HepG2 (cell line): ENCODE results near the gene IGLON5. TPM values are rescaled to one million over a fixed set of nuclear protein-coding genes. Genes with fewer than 3 reads are reported as not detected.

ENCODE experiments used
- CHCHD3 ChIP-seq: sonication (generic); formaldehyde crosslinking; IDR thresholded peaks from 2 replicates; pipeline ENCODE4 v1.8.0; 2022; ENCODE audit warnings: mild to moderate bottlenecking, missing genetic modification reagents, moderate library complexity
- FOXA3 ChIP-seq: IDR thresholded peaks from 2 replicates; pipeline ENCODE4 v1.6.1; 2016; ENCODE audit warnings: missing genetic modification reagents, missing compliant biosample characterization
- FOXK2 ChIP-seq: fragments of 450-650 bp; IDR thresholded peaks from 2 replicates; pipeline ENCODE4 v1.6.1; 2016
- HCFC1 ChIP-seq: fragments of 150-350 bp; IDR thresholded peaks from 2 replicates; pipeline ENCODE4 v1.6.1; 2014; ENCODE audit warnings: low read depth, low read length
- HES4 ChIP-seq: sonication (generic); formaldehyde crosslinking; IDR thresholded peaks from 2 replicates; pipeline ENCODE4 v1.9.0; 2021; ENCODE audit warnings: mild to moderate bottlenecking, missing genetic modification reagents, borderline replicate concordance
- KLF11 ChIP-seq: IDR thresholded peaks from 2 replicates; pipeline ENCODE4 v1.6.1; 2016; ENCODE audit warnings: missing compliant biosample characterization
- MYNN ChIP-seq: sonication (generic); formaldehyde crosslinking; IDR thresholded peaks from 2 replicates; pipeline ENCODE4 v1.4.0; 2020; ENCODE audit warnings: mild to moderate bottlenecking, low read depth, missing genetic modification reagents
- NFATC3 ChIP-seq: sonication (generic); formaldehyde crosslinking; IDR thresholded peaks from 2 replicates; pipeline ENCODE4 v1.5.1; 2020; ENCODE audit warnings: mild to moderate bottlenecking, missing genetic modification reagents
- NFE2L2 ChIP-seq: fragments of 150-350 bp; IDR thresholded peaks from 2 replicates; pipeline ENCODE4 v1.6.1; 2014; ENCODE audit warnings: low read length
- NPAS2 ChIP-seq: sonication (generic); formaldehyde crosslinking; IDR thresholded peaks from 2 replicates; pipeline ENCODE4 v1.8.0; 2022; ENCODE audit warnings: mild to moderate bottlenecking, missing genetic modification reagents, borderline replicate concordance
- PBX2 ChIP-seq: IDR thresholded peaks from 2 replicates; pipeline ENCODE4 v1.6.1; 2016; ENCODE audit warnings: control low read depth
- PLRG1 ChIP-seq: fragments of 450-650 bp; conservative IDR thresholded peaks from 2 replicates; pipeline ENCODE4 v1.6.1; 2016
- POLR2G ChIP-seq: fragments of 200-400 bp; formaldehyde crosslinking; IDR thresholded peaks from 2 replicates; pipeline ENCODE4 v1.6.1; 2018; ENCODE audit warnings: mild to moderate bottlenecking, low read depth, low read length, moderate library complexity
- RBM22 ChIP-seq: fragments of 200-400 bp; formaldehyde crosslinking; optimal IDR thresholded peaks from 2 replicates; pipeline ENCODE3; 2017; ENCODE audit warnings: mild to moderate bottlenecking, low read length, moderate library complexity
- SP4 ChIP-seq: sonication (generic); formaldehyde crosslinking; IDR thresholded peaks from 2 replicates; pipeline ENCODE4 v1.8.1; 2023; ENCODE audit warnings: mild to moderate bottlenecking, missing genetic modification reagents
- SRF ChIP-seq: IDR thresholded peaks from 2 replicates; pipeline ENCODE4 v1.6.1; 2011; ENCODE audit warnings: mild to moderate bottlenecking, low read depth, low read length, moderate library complexity
- TEF ChIP-seq: sonication (generic); formaldehyde crosslinking; IDR thresholded peaks from 2 replicates; pipeline ENCODE4 v1.5.0; 2020; ENCODE audit warnings: missing genetic modification reagents
- ZEB1 ChIP-seq: IDR thresholded peaks from 2 replicates; pipeline ENCODE4 v1.6.1; 2012; ENCODE audit warnings: mild to moderate bottlenecking, low read depth, inconsistent platforms; ENCODE audit not compliant: insufficient replicate concordance
- ZMYM3 ChIP-seq: sonication (generic); formaldehyde crosslinking; IDR thresholded peaks from 2 replicates; pipeline ENCODE4 v1.5.1; 2020; ENCODE audit warnings: mild to moderate bottlenecking, missing genetic modification reagents
- ZNF143 ChIP-seq: sonication (generic); formaldehyde crosslinking; IDR thresholded peaks from 2 replicates; pipeline ENCODE4 v1.4.0; 2020; ENCODE audit warnings: missing genetic modification reagents
- ZNF230 ChIP-seq: sonication (generic); formaldehyde crosslinking; IDR thresholded peaks from 2 replicates; pipeline ENCODE4 v1.4.0; 2020; ENCODE audit warnings: mild to moderate bottlenecking, missing genetic modification reagents
- ZNF3 ChIP-seq: IDR thresholded peaks from 2 replicates; pipeline ENCODE4 v1.7.0; 2017; ENCODE audit warnings: inconsistent platforms
- ZNF570 ChIP-seq: sonication (generic); formaldehyde crosslinking; IDR thresholded peaks from 2 replicates; pipeline ENCODE4 v1.4.0; 2020; ENCODE audit warnings: mild to moderate bottlenecking, missing genetic modification reagents, borderline replicate concordance
- ZNF614 ChIP-seq: IDR thresholded peaks from 2 replicates; pipeline ENCODE4 v1.6.1; 2018; ENCODE audit warnings: missing biosample characterization, missing genetic modification reagents, inconsistent platforms, borderline replicate concordance
- polyA plus RNA-seq, 8 experiments: library from polyadenylated mRNA; depleted of rRNA in 3 of 8; stranded (reverse) in 7 of 8; unstranded in 1 of 8; fragments of >200 nt; fragmentation: Illumina TruSeq in 4 of 8; extraction: Trizol in 4 of 8; gene quantifications; 2 replicates each; pipeline versions ENCODE4 v1.2.1 to v1.2.3, GENCODE V29; 2011 to 2016; ENCODE audit warnings: low read depth in 4 of 8, missing spikeins in 1 of 8, mixed read lengths in 1 of 8; ENCODE audit not compliant: insufficient read depth in 1 of 8
- total RNA-seq, 5 experiments: library from RNA; depleted of rRNA; stranded (reverse); fragments of >200 nt; fragmentation: Illumina TruSeq; extraction: Trizol; gene quantifications; 2 replicates each; pipeline ENCODE4 v1.2.3, GENCODE V29; 2016; ENCODE audit warnings: low read depth in 1 of 5
- TF ChIP-seq, protein P1 (sequence below): sonication (generic); formaldehyde crosslinking; IDR thresholded peaks from 2 replicates; pipeline ENCODE4 v1.4.0; 2020; ENCODE audit warnings: mild to moderate bottlenecking, missing genetic modification reagents
- TF ChIP-seq, protein P2 (sequence below): conservative IDR thresholded peaks from 2 replicates; pipeline ENCODE4 v1.6.1; 2018; ENCODE audit warnings: missing genetic modification reagents
- TF ChIP-seq, protein P3 (sequence below): sonication (generic); formaldehyde crosslinking; IDR thresholded peaks from 2 replicates; pipeline ENCODE4 v1.8.1; 2023; ENCODE audit warnings: mild to moderate bottlenecking, missing genetic modification reagents

The IGLON5 gene
- total and polyA plus RNA-seq, 2 of the 13 experiments (the other 11 are each of a cell fraction or from before 2014, with no cell fraction given), result 0.04 to 5.7 TPM

- TF ChIP-seq KLF11 (CRISPR knock-in tag) (no peak), NPAS2 (CRISPR knock-in tag) (no peak), HCFC1 (no peak), SRF (no peak), CHCHD3 (CRISPR knock-in tag) (no peak), PBX2 (CRISPR knock-in tag) (no peak), ZEB1 (no peak), RBM22 (peak; percentile 81), ZNF614 (CRISPR knock-in tag) (no peak), SP4 (CRISPR knock-in tag) (no peak), ZNF230 (CRISPR knock-in tag) (no peak), FOXA3 (peak; percentile 51; the same call in 1 of the 2 replicates), PLRG1 (no peak), HES4 (CRISPR knock-in tag) (no peak), ZNF570 (no peak), FOXK2 (no peak), TEF (CRISPR knock-in tag) (no peak), NFE2L2 (no peak), ZMYM3 (no peak), ZNF3 (no peak), MYNN (no peak; the same call in 1 of the 2 replicates), NFATC3 (no peak), POLR2G (peak; percentile 84), ZNF143 (CRISPR knock-in tag) (no peak)
- TF ChIP-seq, protein P1, sequence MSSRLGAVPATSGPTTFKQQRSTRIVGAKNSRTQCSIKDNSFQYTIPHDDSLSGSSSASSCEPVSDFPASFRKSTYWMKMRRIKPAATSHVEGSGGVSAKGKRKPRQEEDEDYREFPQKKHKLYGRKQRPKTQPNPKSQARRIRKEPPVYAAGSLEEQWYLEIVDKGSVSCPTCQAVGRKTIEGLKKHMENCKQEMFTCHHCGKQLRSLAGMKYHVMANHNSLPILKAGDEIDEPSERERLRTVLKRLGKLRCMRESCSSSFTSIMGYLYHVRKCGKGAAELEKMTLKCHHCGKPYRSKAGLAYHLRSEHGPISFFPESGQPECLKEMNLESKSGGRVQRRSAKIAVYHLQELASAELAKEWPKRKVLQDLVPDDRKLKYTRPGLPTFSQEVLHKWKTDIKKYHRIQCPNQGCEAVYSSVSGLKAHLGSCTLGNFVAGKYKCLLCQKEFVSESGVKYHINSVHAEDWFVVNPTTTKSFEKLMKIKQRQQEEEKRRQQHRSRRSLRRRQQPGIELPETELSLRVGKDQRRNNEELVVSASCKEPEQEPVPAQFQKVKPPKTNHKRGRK, result no peak
- TF ChIP-seq, protein P2, sequence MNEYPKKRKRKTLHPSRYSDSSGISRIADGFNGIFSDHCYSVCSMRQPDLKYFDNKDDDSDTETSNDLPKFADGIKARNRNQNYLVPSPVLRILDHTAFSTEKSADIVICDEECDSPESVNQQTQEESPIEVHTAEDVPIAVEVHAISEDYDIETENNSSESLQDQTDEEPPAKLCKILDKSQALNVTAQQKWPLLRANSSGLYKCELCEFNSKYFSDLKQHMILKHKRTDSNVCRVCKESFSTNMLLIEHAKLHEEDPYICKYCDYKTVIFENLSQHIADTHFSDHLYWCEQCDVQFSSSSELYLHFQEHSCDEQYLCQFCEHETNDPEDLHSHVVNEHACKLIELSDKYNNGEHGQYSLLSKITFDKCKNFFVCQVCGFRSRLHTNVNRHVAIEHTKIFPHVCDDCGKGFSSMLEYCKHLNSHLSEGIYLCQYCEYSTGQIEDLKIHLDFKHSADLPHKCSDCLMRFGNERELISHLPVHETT (CRISPR knock-in tag), result peak; percentile 54; the same call in 1 of the 2 replicates
- TF ChIP-seq, protein P3, sequence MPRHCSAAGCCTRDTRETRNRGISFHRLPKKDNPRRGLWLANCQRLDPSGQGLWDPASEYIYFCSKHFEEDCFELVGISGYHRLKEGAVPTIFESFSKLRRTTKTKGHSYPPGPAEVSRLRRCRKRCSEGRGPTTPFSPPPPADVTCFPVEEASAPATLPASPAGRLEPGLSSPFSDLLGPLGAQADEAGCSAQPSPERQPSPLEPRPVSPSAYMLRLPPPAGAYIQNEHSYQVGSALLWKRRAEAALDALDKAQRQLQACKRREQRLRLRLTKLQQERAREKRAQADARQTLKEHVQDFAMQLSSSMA (CRISPR knock-in tag), result no peak
Observed at GRCh38 chr19:51364200-51365106, 53.0 kb downstream of the IGLON5 start (continued).
